CD4-positive, alpha-beta T cell treated with Interleukin-15 for 4 hours (primary cell): Measurements from ENCODE around the gene SLC22A2.

Source experiments
- DNase-seq: peaks from one replicate; pipeline ENCODE4 v3.0.0-alpha.2; 2020; ENCODE audit warnings: low spot score

SLC22A2 gene

DNA sequence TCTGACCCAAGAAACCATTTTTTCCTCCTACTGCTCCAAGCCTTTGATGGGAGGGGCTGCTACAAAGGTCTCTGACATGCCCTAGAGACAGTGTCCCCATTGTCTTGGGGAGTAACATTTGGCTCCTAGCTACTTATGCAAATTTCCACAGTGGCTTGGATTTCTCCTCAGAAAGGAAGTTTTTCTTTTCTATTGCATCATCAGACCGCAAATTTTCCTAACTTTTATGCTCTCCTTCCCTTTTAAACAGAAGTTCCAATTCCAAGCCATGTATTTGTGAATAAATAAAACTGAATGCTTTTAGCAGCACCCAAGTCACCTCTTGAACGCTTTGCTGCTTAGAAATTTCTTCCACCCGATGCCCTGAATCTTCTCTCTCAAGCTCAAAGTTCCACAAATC is 51.0 kb downstream of the SLC22A2 start:
- DNase-seq = no peak

DNA sequence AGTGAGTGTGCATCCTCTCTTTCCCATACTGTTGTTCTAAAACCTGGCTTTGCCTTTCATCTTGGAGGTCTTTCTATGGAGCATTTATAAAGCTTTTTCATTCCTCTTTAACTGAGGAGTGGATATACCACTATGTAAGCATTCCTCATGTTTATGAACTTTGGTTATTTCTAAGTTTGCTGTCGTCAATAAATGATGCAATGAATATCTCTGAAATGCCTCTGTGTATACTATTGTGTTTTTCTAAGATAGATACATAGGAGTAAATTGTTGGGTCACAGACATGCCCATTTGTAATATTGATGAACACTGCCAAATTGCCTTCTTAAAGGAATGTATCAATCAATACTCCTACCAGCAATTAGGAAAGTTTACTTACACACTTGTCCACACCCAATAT is 53.9 kb downstream of the SLC22A2 start:
- no peak for DNase-seq

DNA sequence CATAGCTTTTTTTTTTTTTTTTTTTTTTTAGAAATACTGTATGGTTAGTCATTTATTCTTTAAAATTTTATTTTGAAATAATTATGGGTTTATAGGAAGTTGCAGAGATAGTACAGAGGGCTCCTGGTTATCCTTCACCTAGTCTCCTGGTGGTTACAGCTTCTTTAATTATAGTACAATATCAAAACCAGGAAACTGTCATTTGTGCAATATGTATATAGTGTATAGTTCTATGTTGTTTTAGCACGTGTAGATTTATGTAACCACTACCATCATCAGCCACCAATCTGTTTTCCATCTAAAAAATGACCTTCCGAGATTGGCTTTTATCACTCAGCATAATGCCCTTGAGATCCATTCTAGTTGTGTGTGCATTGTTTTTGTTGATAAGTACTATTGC is 54.7 kb downstream of the SLC22A2 start:
- DNase-seq = no peak

DNA sequence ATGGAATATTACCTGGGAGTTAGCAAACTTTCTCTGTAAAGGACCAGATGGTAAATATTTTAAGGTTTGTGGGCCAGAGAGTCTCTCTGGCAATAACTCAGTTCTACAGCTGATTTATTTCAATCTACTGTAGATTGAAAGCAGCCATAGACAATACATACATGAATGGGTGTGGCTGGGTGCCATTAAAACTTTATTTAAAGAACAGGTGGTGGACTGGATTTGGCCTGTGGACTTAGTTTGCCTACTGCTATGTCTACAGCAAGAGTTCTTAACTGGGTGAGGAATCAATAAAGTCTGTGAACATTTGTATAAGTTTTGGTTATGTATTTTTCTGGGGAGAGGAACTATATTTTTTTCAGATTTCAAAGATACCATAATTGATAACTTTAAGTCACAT is 55.1 kb downstream of the SLC22A2 start:
- no peak for DNase-seq

DNA sequence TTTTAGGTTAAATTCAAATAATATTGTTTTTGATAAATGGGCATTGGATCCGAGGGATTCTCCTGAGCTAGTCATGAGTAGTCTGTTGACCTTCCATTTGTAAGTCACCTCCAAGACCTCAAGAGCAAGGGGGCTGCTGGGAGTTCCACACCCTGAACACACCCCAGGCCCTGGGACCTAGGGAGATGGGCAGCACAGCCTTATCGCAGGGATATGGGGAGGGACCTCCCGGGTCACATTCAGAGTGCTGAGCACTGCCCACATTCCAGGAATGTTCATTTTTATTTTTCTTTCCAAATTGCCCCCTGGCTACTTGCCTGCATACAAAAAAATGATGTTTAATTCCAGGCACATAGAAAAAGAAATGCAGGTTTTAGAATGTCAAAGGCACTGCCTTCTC is 55.5 kb downstream of the SLC22A2 start:
- no peak for DNase-seq

DNA sequence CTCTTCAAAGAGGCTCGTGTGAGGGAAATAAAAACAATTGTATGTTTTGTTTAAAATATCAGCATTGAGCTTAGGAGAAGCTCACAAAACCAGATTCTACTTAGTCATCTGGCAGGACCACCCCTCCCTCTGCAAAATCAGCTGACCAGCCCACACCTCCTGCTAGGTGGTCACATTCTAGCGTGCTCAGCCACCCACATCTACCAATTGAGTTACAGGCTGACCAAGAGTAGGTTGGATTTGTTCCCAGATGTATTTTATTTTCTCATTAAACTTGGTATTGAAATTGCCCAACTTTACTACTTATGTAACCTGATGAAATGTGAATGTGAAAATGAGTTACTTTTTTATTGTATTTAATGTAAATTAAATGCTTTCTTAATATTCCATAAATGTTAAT is 56.2 kb downstream of the SLC22A2 start:
- DNase-seq = no peak

- no peak for DNase-seq
Observed at GRCh38 chr6:160201061-160201460, 57.6 kb downstream of the SLC22A2 start.

DNA sequence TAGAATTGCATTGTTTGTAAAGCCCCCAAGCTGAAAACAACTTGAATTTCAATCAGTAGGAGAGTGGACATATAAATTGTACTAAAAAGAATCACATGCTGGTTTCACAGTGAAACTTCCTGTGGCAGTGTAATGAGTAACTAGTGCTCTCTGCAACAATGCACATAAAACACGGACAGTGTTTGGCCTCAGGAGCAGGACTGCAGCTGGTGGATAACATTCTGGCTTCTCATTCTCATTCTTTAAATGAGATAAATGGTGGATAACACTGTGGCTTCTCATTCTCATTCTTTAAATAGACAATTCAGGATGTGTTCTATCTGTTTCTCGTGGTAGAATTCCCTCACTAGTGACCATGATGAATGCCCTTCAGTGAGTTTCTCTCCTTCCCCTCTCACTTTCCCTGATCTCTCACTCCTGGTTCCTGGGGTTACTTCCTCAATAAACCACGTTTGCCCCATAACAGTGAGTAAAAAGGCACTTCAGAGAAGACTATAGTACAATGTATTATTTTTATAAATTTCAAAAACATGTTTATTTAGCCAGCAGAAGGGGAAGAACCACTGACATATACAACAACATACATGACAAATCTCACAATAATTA is 59.9 kb downstream of the SLC22A2 start:
- DNase-seq = no peak

- no peak for DNase-seq
Observed at GRCh38 chr6:160197662-160198061, 61.0 kb downstream of the SLC22A2 start.

- no peak for DNase-seq
Observed at GRCh38 chr6:160194808-160195207, 63.8 kb downstream of the SLC22A2 start.

- DNase-seq = no peak
Observed at GRCh38 chr6:160192840-160193239, 65.8 kb downstream of the SLC22A2 start.

- DNase-seq = no peak
Observed at GRCh38 chr6:160190973-160191372, 67.6 kb downstream of the SLC22A2 start.

DNA sequence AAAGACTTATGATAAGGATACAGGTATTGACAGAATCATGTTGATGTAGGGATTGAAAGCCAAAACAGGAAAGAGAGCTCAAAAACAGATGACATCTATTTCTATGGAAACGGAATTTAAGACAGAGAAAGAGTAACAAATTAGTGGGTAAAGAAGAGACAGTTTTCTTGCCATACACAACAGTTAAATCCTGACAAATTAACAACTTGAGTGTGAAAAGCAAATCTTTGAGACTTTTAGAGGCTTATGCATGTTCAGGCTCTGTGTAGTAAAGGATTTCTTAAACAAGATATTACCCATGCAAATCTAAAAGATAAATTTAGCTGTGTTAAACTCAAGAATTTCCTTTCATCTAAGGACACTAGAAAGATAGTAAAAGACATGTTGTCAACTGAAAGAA is 68.5 kb downstream of the SLC22A2 start:
- DNase-seq = no peak

- DNase-seq = no peak
Observed at GRCh38 chr6:160188773-160189172, 69.8 kb downstream of the SLC22A2 start.

- no peak for DNase-seq
Observed at GRCh38 chr6:160180706-160181105, 77.9 kb downstream of the SLC22A2 start.

- no peak for DNase-seq
Observed at GRCh38 chr6:160178271-160178670, 80.3 kb downstream of the SLC22A2 start.

GRCh38 chr6:160177220-160177619 is 81.4 kb downstream of the SLC22A2 start:
- no peak for DNase-seq

DNA sequence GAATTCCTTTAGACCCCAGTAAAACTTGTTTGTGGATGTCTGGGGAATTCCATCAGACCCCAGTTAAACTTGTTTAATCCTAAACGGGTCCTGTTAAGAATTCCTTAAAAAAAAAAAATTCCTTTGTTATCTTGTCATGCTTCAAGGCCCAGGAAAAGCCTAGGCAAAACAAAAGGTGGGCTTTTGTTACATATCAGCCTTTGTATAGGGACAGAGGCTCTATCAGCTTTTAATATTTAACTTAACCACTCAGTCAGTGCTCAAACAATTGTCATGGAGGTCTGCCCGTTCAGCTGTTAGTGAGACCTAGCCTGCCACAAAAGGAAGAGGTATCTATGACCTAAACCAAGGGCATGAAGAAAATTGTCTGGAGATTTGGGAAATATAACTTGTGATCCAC is 83.9 kb downstream of the SLC22A2 start:
- DNase-seq = no peak

DNA sequence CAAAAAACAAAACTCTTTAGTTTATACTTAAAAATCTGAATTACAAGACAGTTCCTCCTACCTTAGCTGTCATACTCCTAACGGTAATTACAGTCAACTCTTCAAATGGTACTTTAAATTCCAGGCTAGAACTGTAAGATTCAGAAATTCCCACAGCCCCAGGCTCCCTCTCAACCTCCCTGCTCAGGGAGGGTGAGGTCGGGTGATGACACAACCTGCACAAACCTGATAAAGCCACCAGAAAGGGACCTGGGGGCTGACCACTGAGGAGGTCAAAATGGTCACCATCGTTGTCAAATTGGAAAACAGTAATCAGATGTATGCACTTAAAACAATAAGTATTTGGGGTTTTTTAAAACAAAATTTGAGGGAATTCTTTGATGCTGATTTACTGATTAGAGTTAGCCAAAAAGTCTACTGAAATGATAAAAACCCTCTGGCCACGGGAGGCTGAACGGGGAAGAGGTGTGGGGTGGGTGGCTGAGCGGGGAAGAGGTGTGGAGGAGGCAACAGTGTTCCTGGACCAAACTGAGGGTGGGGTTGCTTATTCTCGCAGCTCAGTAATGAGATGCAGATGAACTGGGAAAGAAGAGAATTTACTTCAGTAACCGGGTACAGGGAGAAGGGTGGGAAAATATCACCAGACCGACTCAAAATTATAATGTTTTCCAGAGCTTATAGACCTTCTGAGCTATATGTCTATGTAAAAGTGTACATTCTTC is 84.7 kb downstream of the SLC22A2 start:
- no peak for DNase-seq

DNA sequence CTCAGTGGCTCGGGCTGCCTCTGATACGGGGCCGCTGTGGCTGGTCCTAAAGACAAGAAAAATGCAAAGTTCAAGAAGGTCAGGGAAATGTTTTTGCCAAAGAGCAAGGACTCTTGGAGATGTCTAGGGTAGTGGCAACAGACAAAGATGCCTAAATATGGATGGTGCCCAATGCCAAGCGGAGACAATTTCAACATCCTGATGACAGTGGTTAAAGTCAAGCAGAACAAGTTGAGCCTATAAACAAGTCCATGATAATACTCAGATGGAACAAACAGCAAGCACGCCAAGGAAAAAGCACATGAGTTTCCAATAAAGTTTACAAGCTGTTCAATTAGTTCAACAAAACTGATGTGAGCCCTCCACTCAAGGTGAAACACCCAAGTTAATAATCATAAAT is 85.9 kb downstream of the SLC22A2 start:
- DNase-seq = no peak

DNA sequence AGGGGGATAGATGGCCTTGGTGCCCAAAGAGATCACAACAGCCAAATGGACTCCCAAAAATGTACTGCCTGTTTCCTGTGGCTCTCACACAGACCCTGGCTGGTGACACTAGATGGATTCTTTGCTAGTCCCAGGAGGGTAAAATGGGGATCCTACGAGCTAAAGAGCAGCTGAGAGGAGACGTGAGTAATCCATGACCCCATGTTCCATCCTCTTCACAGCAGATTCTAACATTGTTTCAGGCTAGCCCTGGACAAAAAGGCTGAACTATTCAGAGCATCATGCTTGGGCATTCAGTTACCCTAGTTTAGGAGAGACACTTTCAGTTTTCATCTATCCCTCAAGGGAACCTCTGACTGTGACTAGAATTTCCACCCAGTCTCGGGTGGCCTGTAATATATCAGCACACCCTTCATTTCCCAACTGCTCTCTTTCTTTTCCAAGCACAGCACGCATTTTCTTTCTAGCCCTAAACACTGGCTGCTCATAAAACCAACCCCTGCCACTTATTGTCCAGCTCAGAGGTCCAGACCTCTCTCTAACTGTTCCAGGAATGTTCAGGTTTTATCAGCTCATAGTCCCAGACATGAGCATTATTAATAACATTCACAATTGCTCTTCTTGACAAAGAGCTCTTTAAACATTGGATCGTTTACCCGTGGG is 88.5 kb downstream of the SLC22A2 start:
- DNase-seq = no peak

- DNase-seq = no peak
Observed at GRCh38 chr6:160167604-160168399, 90.8 kb downstream of the SLC22A2 start.
